ENCODE results near the gene AOPEP.
A peak's percentile ranks its signal among the peaks of the same experiment; 100 is the strongest.

AOPEP gene

GRCh38 chr9:94981723-94982090 lies 255.2 kb downstream of the AOPEP start:
- no peaks in the 10 kb centered on the region for H3K36me3 ChIP-seq (ENCODE audit: control insufficient read depth, insufficient read depth, low read length)
- no peak overlapping the region for H3K9ac ChIP-seq (ENCODE audit: low read length)
- no peak overlapping the region for H3K4me3 ChIP-seq (ENCODE audit: low read length)
- H3K27me3 ChIP-seq (ENCODE audit: control insufficient read depth, insufficient read depth, low read length): no peaks in the 10 kb centered on the region
- H3K27ac ChIP-seq (ENCODE audit: low read depth, low read length): no peak overlapping the region
- no peaks in the 10 kb centered on the region for H3K4me1 ChIP-seq (ENCODE audit: control insufficient read depth, insufficient read depth, low read length)

- no peak overlapping the region for H3K9ac ChIP-seq (ENCODE audit: low read length)
- H3K36me3 ChIP-seq (ENCODE audit: control insufficient read depth, insufficient read depth, low read length): no peaks in the 10 kb centered on the region
- H3K27me3 ChIP-seq (ENCODE audit: control insufficient read depth, insufficient read depth, low read length): no peaks in the 10 kb centered on the region
- H3K4me3 ChIP-seq (ENCODE audit: low read length): no peak overlapping the region
- H3K4me1 ChIP-seq (ENCODE audit: control insufficient read depth, insufficient read depth, low read length): no peaks in the 10 kb centered on the region
- no peak overlapping the region for H3K27ac ChIP-seq (ENCODE audit: low read depth, low read length)
Measured at GRCh38 chr9:94982211-94982610, 255.7 kb downstream of the AOPEP start.

DNA sequence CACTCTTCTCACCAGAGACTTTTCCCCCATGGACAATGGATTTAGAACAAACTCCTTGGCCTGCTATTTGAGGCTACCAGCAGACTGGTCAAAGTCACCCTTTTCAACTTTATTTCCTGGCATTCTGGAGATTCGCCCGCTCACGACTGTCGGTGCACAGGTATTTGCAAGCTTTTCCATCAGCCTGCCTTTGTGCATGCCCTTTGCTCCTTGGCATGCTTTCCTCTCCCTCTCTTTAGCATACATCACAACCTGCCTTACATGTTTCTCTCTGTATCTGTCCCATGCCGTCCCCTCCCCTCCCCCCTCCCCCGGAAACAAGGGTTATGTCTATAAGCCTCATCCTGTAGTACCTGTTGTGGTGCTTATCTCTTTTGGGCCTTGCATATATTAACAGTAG lies 257.1 kb downstream of the AOPEP start:
- Histone ChIP-seq H3K4me1 (ENCODE audit: control insufficient read depth, insufficient read depth, low read length) (no peaks in the 10 kb centered on the region), H3K27me3 (ENCODE audit: control insufficient read depth, insufficient read depth, low read length) (no peaks in the 10 kb centered on the region), H3K9ac (ENCODE audit: low read length) (no peak overlapping the region), H3K27ac (ENCODE audit: low read depth, low read length) (no peak overlapping the region), H3K36me3 (ENCODE audit: control insufficient read depth, insufficient read depth, low read length) (no peaks in the 10 kb centered on the region), H3K4me3 (ENCODE audit: low read length) (no peak overlapping the region)

DNA sequence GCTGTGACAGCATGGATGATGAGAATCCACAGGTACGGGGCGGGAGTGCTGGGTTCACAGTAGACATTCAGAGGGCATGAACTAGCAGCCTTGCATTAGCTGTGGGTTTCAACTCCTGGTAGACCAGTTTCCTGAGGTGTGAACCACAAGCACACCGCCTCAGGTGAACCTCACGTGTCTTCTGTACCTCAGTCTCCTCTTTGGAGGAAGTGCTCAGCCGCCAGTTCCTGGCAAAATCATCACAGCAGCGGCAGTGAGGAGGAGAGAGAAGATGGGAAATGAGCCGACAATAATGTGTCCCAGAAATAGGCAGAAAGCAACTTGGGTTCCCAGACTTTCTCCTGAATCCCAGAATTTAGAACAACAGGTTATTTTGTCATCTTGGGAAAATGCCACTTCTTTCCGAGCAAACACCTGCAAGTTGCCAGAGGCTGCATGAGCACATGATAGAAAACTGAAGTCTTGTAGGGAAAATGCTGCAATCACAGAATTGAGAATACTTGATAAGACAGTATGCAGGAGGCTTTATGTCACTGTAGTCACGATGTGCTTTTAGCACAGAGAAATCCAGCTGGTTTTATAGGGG lies 258.5 kb downstream of the AOPEP start:
- Histone ChIP-seq H3K4me3 (ENCODE audit: low read length) (no peak overlapping the region), H3K4me1 (ENCODE audit: control insufficient read depth, insufficient read depth, low read length) (no peaks in the 10 kb centered on the region), H3K27ac (ENCODE audit: low read depth, low read length) (no peak overlapping the region), H3K27me3 (ENCODE audit: control insufficient read depth, insufficient read depth, low read length) (no peaks in the 10 kb centered on the region), H3K9ac (ENCODE audit: low read length) (no peak overlapping the region), H3K36me3 (ENCODE audit: control insufficient read depth, insufficient read depth, low read length) (no peaks in the 10 kb centered on the region)

DNA sequence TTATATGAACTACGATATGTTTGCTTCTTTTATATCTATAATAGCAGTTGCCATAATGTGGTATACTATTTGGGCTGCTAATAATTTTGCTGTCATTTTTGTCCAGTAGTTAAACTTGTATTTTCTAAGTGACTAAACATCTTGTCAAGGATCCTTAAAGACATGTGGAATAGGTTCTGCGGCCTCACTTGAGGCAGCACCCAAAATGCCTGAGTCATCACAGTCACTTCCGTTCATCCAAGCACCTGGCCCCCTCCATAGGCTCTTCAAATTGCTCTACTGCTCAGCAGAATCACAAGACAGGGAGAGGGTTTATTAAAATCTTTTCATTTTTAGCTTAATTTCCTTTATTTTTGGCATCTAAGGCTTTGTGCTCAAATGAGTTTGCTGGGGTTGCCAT lies 259.1 kb downstream of the AOPEP start:
- no peaks in the 10 kb centered on the region for H3K27me3 ChIP-seq (ENCODE audit: control insufficient read depth, insufficient read depth, low read length)
- H3K9ac ChIP-seq (ENCODE audit: low read length): no peak overlapping the region
- no peak overlapping the region for H3K27ac ChIP-seq (ENCODE audit: low read depth, low read length)
- no peaks in the 10 kb centered on the region for H3K36me3 ChIP-seq (ENCODE audit: control insufficient read depth, insufficient read depth, low read length)
- no peaks in the 10 kb centered on the region for H3K4me1 ChIP-seq (ENCODE audit: control insufficient read depth, insufficient read depth, low read length)
- H3K4me3 ChIP-seq (ENCODE audit: low read length): no peak overlapping the region

DNA sequence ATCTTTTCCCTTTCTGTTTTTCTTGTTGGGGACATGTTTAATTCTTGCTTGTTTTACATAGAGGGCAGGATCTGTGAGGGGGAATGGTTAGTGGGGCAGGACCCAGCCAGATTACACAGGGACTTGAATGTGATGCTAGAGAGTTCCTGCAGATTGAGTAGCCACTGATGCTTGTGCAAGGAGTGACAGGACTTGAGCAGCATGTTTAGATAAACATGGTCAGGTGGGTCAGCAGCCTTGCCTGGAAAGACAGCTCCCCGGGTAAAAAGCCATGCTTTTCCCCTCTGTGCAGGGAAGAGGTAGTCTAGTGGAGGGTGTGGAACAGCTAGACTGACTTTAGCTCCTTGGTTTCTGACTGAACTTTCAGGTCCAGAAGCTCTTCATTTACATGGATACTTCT lies 261.2 kb downstream of the AOPEP start:
- Histone ChIP-seq H3K9ac (ENCODE audit: low read length) (no peak overlapping the region), H3K4me1 (ENCODE audit: control insufficient read depth, insufficient read depth, low read length) (no peaks in the 10 kb centered on the region), H3K36me3 (ENCODE audit: control insufficient read depth, insufficient read depth, low read length) (no peaks in the 10 kb centered on the region), H3K27ac (ENCODE audit: low read depth, low read length) (no peak overlapping the region), H3K27me3 (ENCODE audit: control insufficient read depth, insufficient read depth, low read length) (no peaks in the 10 kb centered on the region), H3K4me3 (ENCODE audit: low read length) (no peak overlapping the region)

DNA sequence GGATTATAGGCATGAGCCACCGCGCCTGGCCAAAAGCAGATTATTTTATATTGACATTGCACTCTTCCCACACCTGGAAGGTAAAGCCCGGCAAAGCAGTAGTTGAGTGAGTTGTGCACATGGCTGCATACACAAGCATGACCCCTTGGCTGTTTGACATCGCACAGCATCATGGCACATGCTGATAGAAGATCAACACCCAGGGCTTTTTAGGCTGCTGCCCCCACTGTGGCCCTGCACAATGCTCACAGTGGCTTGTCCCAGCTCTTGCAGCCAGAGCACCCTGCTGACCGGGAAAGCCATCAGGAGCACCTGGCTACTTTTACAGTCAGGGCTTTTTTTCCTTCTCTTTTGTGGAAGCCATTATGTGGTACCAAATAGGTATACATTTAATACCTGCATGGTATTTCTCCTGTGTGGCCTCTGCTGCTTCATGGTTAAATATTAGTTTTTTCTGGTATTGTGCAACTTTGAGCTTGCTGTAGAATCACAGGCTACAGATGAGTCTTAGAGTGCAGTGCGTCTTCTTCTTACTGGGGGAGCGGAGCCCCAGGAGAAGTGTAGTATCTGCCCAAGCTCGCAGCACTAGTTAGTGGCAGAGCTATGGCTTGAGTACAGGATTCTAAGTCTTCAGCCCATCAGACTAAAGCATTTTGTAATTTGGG lies 264.5 kb downstream of the AOPEP start:
- H3K27ac ChIP-seq (ENCODE audit: low read depth, low read length): no peak overlapping the region
- H3K4me1 ChIP-seq (ENCODE audit: control insufficient read depth, insufficient read depth, low read length): peaks cover 9% of the 10 kb centered on the region
- no peak overlapping the region for H3K9ac ChIP-seq (ENCODE audit: low read length)
- H3K4me3 ChIP-seq (ENCODE audit: low read length): no peak overlapping the region
- H3K27me3 ChIP-seq (ENCODE audit: control insufficient read depth, insufficient read depth, low read length): no peaks in the 10 kb centered on the region
- H3K36me3 ChIP-seq (ENCODE audit: control insufficient read depth, insufficient read depth, low read length): no peaks in the 10 kb centered on the region

DNA sequence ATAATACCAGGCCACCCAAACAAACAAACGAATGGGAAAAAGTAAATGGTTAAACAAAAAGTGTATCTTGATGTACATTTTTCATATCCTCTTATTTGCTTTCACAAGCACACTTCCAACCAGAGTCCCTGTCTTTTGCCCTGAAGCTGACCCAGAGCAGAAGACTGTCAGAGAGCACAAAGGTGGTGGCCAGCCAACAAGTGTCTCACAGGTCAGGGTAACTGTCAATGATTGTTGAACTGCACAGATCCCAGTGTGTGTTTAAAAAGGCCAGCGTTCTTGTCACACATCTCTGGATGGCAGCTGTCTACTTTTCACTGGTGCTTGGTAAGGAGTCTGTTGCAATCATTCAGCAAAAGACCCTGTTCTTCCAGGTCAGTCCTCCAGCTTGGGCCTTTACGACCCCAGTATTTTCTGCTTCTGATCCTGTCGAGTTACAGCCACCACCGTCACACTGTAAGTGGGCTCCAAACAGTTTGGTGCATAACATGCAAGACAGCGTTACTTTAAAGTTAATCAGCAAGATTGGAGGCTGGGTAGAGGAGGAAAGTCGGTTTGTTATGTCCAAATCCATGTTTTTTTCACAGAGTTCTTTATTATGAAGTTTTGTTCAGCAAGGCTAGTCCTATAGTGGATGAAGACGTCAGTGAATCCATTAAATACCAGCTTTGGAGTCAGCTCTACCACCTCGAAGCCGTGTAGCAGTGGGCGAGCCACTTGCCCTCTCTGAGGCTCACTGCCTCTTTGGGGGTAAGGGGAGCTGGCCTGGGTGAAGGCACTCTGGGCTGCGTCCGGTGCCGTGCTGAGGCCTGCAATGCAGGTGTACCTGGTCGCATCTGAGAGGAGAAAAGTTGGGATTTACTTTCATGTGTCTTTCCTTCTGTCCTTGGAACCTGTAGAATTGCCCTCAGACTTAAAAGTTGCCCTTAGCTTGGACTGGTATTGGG lies 265.7 kb downstream of the AOPEP start:
- no peaks in the 10 kb centered on the region for H3K27me3 ChIP-seq (ENCODE audit: control insufficient read depth, insufficient read depth, low read length)
- H3K4me1 ChIP-seq (ENCODE audit: control insufficient read depth, insufficient read depth, low read length): peaks cover 18% of the 10 kb centered on the region
- H3K27ac ChIP-seq (ENCODE audit: low read depth, low read length): no peak overlapping the region
- H3K36me3 ChIP-seq (ENCODE audit: control insufficient read depth, insufficient read depth, low read length): no peaks in the 10 kb centered on the region
- H3K9ac ChIP-seq (ENCODE audit: low read length): no peak overlapping the region
- H3K4me3 ChIP-seq (ENCODE audit: low read length): no peak overlapping the region

- Histone ChIP-seq H3K9ac (ENCODE audit: low read length) (no peak overlapping the region), H3K27ac (ENCODE audit: low read depth, low read length) (no peak overlapping the region), H3K4me3 (ENCODE audit: low read length) (no peak overlapping the region), H3K36me3 (ENCODE audit: control insufficient read depth, insufficient read depth, low read length) (no peaks in the 10 kb centered on the region), H3K27me3 (ENCODE audit: control insufficient read depth, insufficient read depth, low read length) (no peaks in the 10 kb centered on the region), H3K4me1 (ENCODE audit: control insufficient read depth, insufficient read depth, low read length) (peaks cover 18% of the 10 kb centered on the region)
Measured at GRCh38 chr9:94993160-94993820, 266.8 kb downstream of the AOPEP start.

- Histone ChIP-seq H3K4me3 (ENCODE audit: low read length) (no peak overlapping the region), H3K36me3 (ENCODE audit: control insufficient read depth, insufficient read depth, low read length) (no peaks in the 10 kb centered on the region), H3K27ac (ENCODE audit: low read depth, low read length) (no peak overlapping the region), H3K4me1 (ENCODE audit: control insufficient read depth, insufficient read depth, low read length) (peaks cover 18% of the 10 kb centered on the region), H3K9ac (ENCODE audit: low read length) (no peak overlapping the region), H3K27me3 (ENCODE audit: control insufficient read depth, insufficient read depth, low read length) (no peaks in the 10 kb centered on the region)
Measured at GRCh38 chr9:94993821-94994165, 267.3 kb downstream of the AOPEP start.

DNA sequence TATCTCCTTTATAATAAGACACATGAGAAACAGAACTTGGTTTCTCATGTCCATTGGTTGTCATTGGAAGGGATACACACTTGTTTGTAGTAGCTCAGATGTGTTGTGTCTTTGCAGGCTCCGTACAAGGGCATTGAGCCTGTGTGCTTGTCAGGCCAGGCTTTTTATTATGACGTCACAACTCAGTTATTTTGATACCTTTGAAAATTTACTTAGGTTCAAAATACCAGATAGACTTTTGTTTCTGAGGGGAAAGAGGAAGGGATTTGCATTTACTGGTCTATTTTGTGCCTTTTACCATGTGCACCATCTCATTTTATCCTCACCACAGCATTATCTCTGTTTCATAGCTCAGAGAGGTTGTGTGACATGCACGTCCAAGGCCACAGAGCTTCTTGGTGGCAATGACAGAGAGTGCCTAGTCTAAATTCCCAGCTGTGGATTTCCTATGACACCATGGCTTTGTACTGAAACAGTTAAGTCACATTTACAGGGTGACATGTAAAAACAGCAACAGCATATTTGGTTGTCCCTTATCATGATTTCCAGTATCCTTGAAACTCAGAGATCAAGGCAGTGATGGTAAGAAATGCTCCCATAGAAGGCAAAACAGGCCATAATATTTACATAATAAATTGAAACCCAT lies 268.7 kb downstream of the AOPEP start:
- H3K4me1 ChIP-seq (ENCODE audit: control insufficient read depth, insufficient read depth, low read length): peaks cover 18% of the 10 kb centered on the region
- H3K4me3 ChIP-seq (ENCODE audit: low read length): no peak overlapping the region
- H3K9ac ChIP-seq (ENCODE audit: low read length): no peak overlapping the region

DNA sequence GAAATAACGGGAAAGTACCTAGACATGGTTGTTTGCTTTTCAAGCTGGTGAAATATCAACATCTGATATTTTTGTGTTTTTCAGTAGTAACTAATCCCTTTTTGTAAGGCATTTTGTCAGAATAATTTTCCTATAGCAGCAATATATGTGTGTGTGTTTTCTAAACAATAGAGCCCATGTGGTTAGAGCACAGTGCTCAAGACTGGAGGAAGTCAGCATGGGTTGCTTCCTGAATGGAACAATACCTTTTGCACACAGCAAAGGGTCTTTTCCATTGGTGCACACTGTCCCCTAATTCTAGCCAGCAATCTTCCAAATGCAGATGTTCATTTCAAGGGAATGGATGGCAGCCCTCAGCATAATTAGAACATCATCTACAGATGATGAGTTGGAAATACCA lies 270.1 kb downstream of the AOPEP start:
- no peaks in the 10 kb centered on the region for H3K36me3 ChIP-seq (ENCODE audit: control insufficient read depth, insufficient read depth, low read length)
- peaks cover 18% of the 10 kb centered on the region for H3K4me1 ChIP-seq (ENCODE audit: control insufficient read depth, insufficient read depth, low read length)
- H3K27ac ChIP-seq (ENCODE audit: low read depth, low read length): peak overlapping the region; percentile 93
- H3K4me3 ChIP-seq (ENCODE audit: low read length): no peak overlapping the region
- no peak overlapping the region for H3K9ac ChIP-seq (ENCODE audit: low read length)
- H3K27me3 ChIP-seq (ENCODE audit: control insufficient read depth, insufficient read depth, low read length): no peaks in the 10 kb centered on the region

More for the DNA sequence above, 268.7 kb downstream of the AOPEP start:
- Histone ChIP-seq H3K36me3 (ENCODE audit: control insufficient read depth, insufficient read depth, low read length) (no peaks in the 10 kb centered on the region), H3K27me3 (ENCODE audit: control insufficient read depth, insufficient read depth, low read length) (no peaks in the 10 kb centered on the region), H3K27ac (ENCODE audit: low read depth, low read length) (peak overlapping the region; percentile 93)

All from rectal smooth muscle tissue (tissue), 1 donor.